K562 (cell line): Measurements from ENCODE around the gene GCN1. TPM values are rescaled to one million over a fixed set of nuclear protein-coding genes. Genes with fewer than 3 reads are reported as not detected.
A peak's percentile ranks its signal among the peaks of the same experiment; 100 is the strongest.

Source experiments
- ATAC-seq: fragments of 200-7000 bp; cut with Tn5 transposase; 3 replicates; pipeline ENCODE4 v1.9.1; 2020; ENCODE audit warnings: moderate library complexity
- BruUV-seq: library from RNA; stranded (reverse); fragments of 400-500 nt; replicated peaks from 2 replicates; lab custom pipeline; 2021; lab: Mats Ljungman, UMichigan
- CTCF ChIA-PET: fragments of 300-600 bp; formaldehyde crosslinking; extraction: SDS; loops from one replicate; lab custom pipeline; 2021; ENCODE audit warnings: low intra/inter-chr PET ratio; lab: Yijun Ruan, JAX
- POLR2A ChIA-PET: fragments of 300-600, 350-650 bp; sonication (Branson Sonifier 250); formaldehyde crosslinking; extraction: SDS; loops from one replicate; lab custom pipeline; 2021; ENCODE audit warnings: antibody characterized with exemption, inconsistent platforms; lab: Yijun Ruan, JAX
- DNase-seq, 4 experiments: peaks; one replicate each; pipeline versions ENCODE4 v3.0.0 to v3.0.0-alpha.2; 2011 to 2018; ENCODE audit warnings: low spot score in 3 of 4, mixed read lengths in 3 of 4; ENCODE audit errors: extremely low read depth in 1 of 4
- FAIRE-seq: peaks from 2 replicates; lab custom pipeline; 2011; peaks lifted over from hg19 to GRCh38; lab: Jason Lieb, UNC
- H2AFZ ChIP-seq: 2 replicates; pipeline ENCODE4 v1.6.0; 2011; ENCODE audit warnings: low read depth, low read length, control low read depth, inconsistent platforms
- H3K27ac ChIP-seq: fragments of 200-600 bp; 3 replicates; pipeline ENCODE4 v1.8.0; 2011; ENCODE audit warnings: low read depth, mild to moderate bottlenecking, control low read depth, inconsistent platforms, low read length, moderate library complexity, mixed read lengths; ENCODE audit errors: extremely low read depth
- H3K27me3 ChIP-seq, 2 experiments: fragments of 300-600 bp in 1 of 2; 2 replicates in 1 of 2; 3 replicates in 1 of 2; pipeline versions ENCODE4 v1.6.0 to v1.8.0; 2011; ENCODE audit warnings: inconsistent platforms in 2 of 2, low read length in 2 of 2, mild to moderate bottlenecking in 1 of 2, mixed read lengths in 1 of 2, moderate library complexity in 1 of 2; ENCODE audit not compliant: control insufficient read depth in 2 of 2, insufficient read depth in 2 of 2
- H3K36me3 ChIP-seq: fragments of 300-600 bp; 3 replicates; pipeline ENCODE4 v1.8.0; 2011; ENCODE audit warnings: mild to moderate bottlenecking, low read length, inconsistent platforms; ENCODE audit not compliant: control insufficient read depth, insufficient read depth
- H3K4me1 ChIP-seq, 2 experiments: fragments of 200-600 bp in 1 of 2; replicated peaks in 1 of 2; 2 replicates in 1 of 2; 3 replicates in 1 of 2; pipeline versions ENCODE4 v1.5.1 to v1.8.0; 2011; ENCODE audit warnings: inconsistent platforms in 2 of 2, low read length in 2 of 2, mild to moderate bottlenecking in 1 of 2, mixed read lengths in 1 of 2, moderate library complexity in 1 of 2; ENCODE audit not compliant: control insufficient read depth in 2 of 2, insufficient read depth in 2 of 2
- H3K4me2 ChIP-seq: 2 replicates; pipeline ENCODE4 v1.6.1; 2011; ENCODE audit warnings: low read length, control low read depth, inconsistent platforms, mixed read lengths; ENCODE audit not compliant: insufficient read depth
- H3K4me3 ChIP-seq: fragments of 200-600 bp; sonication (generic), shearing (Covaris generic); 2 replicates; pipeline ENCODE4 v1.5.1; 2016; ENCODE audit warnings: control low read depth, inconsistent platforms
- H3K79me2 ChIP-seq: fragments of 200-600 bp; 3 replicates; pipeline ENCODE4 v1.8.0; 2011; ENCODE audit warnings: low read length, inconsistent platforms; ENCODE audit not compliant: control insufficient read depth, insufficient read depth
- H3K9ac ChIP-seq, 2 experiments: 2 replicates each; pipeline versions ENCODE4 v1.6.0 to v1.6.1; 2011; ENCODE audit warnings: low read depth in 2 of 2, low read length in 2 of 2, control low read depth in 1 of 2, inconsistent platforms in 1 of 2, mild to moderate bottlenecking in 1 of 2, mixed read lengths in 1 of 2; ENCODE audit not compliant: insufficient read depth in 1 of 2
- H3K9me1 ChIP-seq: one replicate; pipeline ENCODE4 v1.6.0; 2011; ENCODE audit warnings: inconsistent platforms, mild to moderate bottlenecking, low read length, moderate library complexity; ENCODE audit not compliant: control insufficient read depth, insufficient read depth
- H3K9me3 ChIP-seq: replicated peaks from 2 replicates; pipeline ENCODE4 v1.5.1; 2011; ENCODE audit warnings: low read depth, low read length, inconsistent platforms; ENCODE audit not compliant: control insufficient read depth, insufficient read depth
- H4K20me1 ChIP-seq: replicated peaks from 2 replicates; pipeline ENCODE4 v1.6.1; 2011; ENCODE audit warnings: low read length, inconsistent platforms, mixed read lengths; ENCODE audit not compliant: control insufficient read depth, insufficient read depth
- GTF2F1 ChIP-seq: IDR thresholded peaks from 2 replicates; pipeline ENCODE4 v1.6.1; 2011; ENCODE audit warnings: low read depth, low read length, improper control_type of control experiment
- POLR2G ChIP-seq: fragments of 200-400 bp; formaldehyde crosslinking; IDR thresholded peaks from 2 replicates; pipeline ENCODE4 v1.6.1; 2017; ENCODE audit warnings: low read depth, mild to moderate bottlenecking, antibody characterized with exemption, low read length, moderate library complexity
- RBM39 ChIP-seq: fragments of 200-400 bp; formaldehyde crosslinking; optimal IDR thresholded peaks from 2 replicates; pipeline ENCODE3; 2018; ENCODE audit warnings: low read depth, low read length
- SMARCB1 ChIP-seq: IDR thresholded peaks from 2 replicates; pipeline ENCODE4 v1.6.1; 2011; ENCODE audit warnings: improper control_type of control experiment, low read depth; ENCODE audit not compliant: insufficient read length
- WGBS: fragments of 100-300 bp; shearing (Covaris generic); methylation state at CpG from one replicate; pipeline ENCODE4 v1.1.6; 2016; ENCODE audit warnings: low coverage, mixed read lengths; ENCODE audit not compliant: insufficient coverage; ENCODE audit errors: missing lambda C conversion rate; 5-methylcytosine and 5-hydroxymethylcytosine counted together
- in situ Hi-C: fragments of 300-500 bp; cut with MboI; formaldehyde crosslinking; loops from 4 replicates; pipeline ENCODE4 v1.15.0; 2018; ENCODE audit warnings: inconsistent platforms, mixed read lengths
- intact Hi-C: fragments of 100-400 bp; cut with micrococcal nuclease; formaldehyde crosslinking; loops from 2 replicates; pipeline ENCODE4 v1.14.2; 2022
- polyA plus RNA-seq, 8 experiments: library from polyadenylated mRNA; depleted of rRNA in 4 of 8; stranded (reverse) in 5 of 8; unstranded in 3 of 8; fragments of >200 nt; fragmentation: Nextera tagmentation in 2 of 8; fragmentation: Illumina TruSeq in 1 of 8; extraction: Ambion mirVana in 2 of 8; extraction: Trizol in 1 of 8; gene quantifications; 2 replicates each; pipeline versions ENCODE4 v1.2.1 to v1.2.3, GENCODE V29; 2011 to 2014; ENCODE audit warnings: inconsistent platforms in 1 of 8, missing spikeins in 1 of 8
- total RNA-seq, 7 experiments: library from RNA; depleted of rRNA in 6 of 7; stranded (reverse); fragments of >200 nt in 6 of 7; fragmentation: Illumina TruSeq in 2 of 7; extraction: Trizol in 2 of 7; gene quantifications; 2 replicates each; pipeline versions ENCODE4 v1.2.1 to v1.2.3, GENCODE V29; 2011 to 2021; ENCODE audit warnings: low replicate concordance in 1 of 7

The GCN1 gene
- total and polyA plus RNA-seq, 9 of the 15 experiments (the other 6 are each of a cell fraction or from before 2014, with no cell fraction given): 11.9 to 190 (median 51.7) TPM

GRCh38 chr12:120102189-120103043, 92.1 kb downstream of the GCN1 start:
- H3K27me3 ChIP-seq: no peaks in the 10 kb centered on the region
- H3K27ac ChIP-seq: no peak overlapping the region
- H2AFZ ChIP-seq: no peak overlapping the region
- intact Hi-C loops (no loop called here), in situ Hi-C loops (no loop called here)
- FAIRE-seq: no peak
- peaks cover 89% of the 10 kb centered on the region; the same call in 2 of the 3 replicates for H3K36me3 ChIP-seq
- ATAC-seq: no peak
- peaks cover 0 to 28% of the 10 kb centered on the region in 2 experiments; a peak in 2 of 5 replicates for H3K4me1 ChIP-seq
- no peak overlapping the region for H3K4me3 ChIP-seq
- no peak overlapping the region; a peak in 1 of 4 replicates for H3K9ac ChIP-seq
- H4K20me1 ChIP-seq: peaks cover 18% of the 10 kb centered on the region
- TF ChIP-seq GTF2F1 (no peak), SMARCB1 (no peak), POLR2G (peak; percentile 27; the same call in 1 of the 2 replicates), RBM39 (no peak)
- no peaks in the 10 kb centered on the region for H3K9me3 ChIP-seq
- BruUV-seq: no TSS peak
- ChIA-PET CTCF (no interaction called here), POLR2A (interaction anchor here (0.7 to 1.0 kb wide), 3 partner anchors 15 to 1257 kb away, joined by 3 read pairs; partner anchors contain the start of gene RPLP0)
- 94% methylated on average over 23 of the region's 30 CpGs for WGBS
- DNase-seq: no peak
- H3K9me1 ChIP-seq: no peaks in the 10 kb centered on the region
- no peak overlapping the region for H3K4me2 ChIP-seq
- peaks cover 47% of the 10 kb centered on the region for H3K79me2 ChIP-seq
